Left ventricle myocardium inferior (tissue), 1 donor: ENCODE measurements around the gene SAMM50. TPM values are rescaled to one million over a fixed set of nuclear protein-coding genes. Genes with fewer than 3 reads are reported as not detected.

Experiments
- DNase-seq: peaks from one replicate; pipeline ENCODE4 v3.0.0-alpha.2; 2020
- H3K27ac ChIP-seq: fragments of 200-600 bp; replicated peaks from 2 replicates; pipeline ENCODE4 v1.8.0; 2021
- H3K27me3 ChIP-seq: fragments of 200-600 bp; 2 replicates; pipeline ENCODE4 v1.8.0; 2021; ENCODE audit warnings: low read depth
- H3K36me3 ChIP-seq: fragments of 200-600 bp; 2 replicates; pipeline ENCODE4 v1.8.0; 2021
- H3K4me1 ChIP-seq: fragments of 200-600 bp; 2 replicates; pipeline ENCODE4 v1.8.0; 2021
- H3K4me3 ChIP-seq: fragments of 200-600 bp; 2 replicates; pipeline ENCODE4 v1.8.0; 2021; ENCODE audit warnings: mild to moderate bottlenecking, moderate library complexity
- H3K9me3 ChIP-seq: fragments of 200-600 bp; replicated peaks from 2 replicates; pipeline ENCODE4 v1.8.0; 2021
- intact Hi-C: fragments of 100-400 bp; cut with micrococcal nuclease; formaldehyde crosslinking; loops from one replicate; pipeline ENCODE4 v1.11.0; 2022
- total RNA-seq: library from RNA; stranded (reverse); fragmentation: NEBNext Ultra II Directional; extraction: Animal tissue kit (Norgen Biotek cat#: 25700); gene quantifications from one replicate; pipeline ENCODE4 v1.2.1, GENCODE V29; 2021
- TF ChIP-seq, protein P1 (sequence below): fragments of 200-600 bp; IDR thresholded peaks from 2 replicates; pipeline ENCODE4 v1.8.0; 2021; ENCODE audit warnings: antibody characterized with exemption, mild to moderate bottlenecking, borderline replicate concordance
- donor health status: DM: no; HTN: yes; CAD: no; lungs with severe emphysema.

SAMM50 gene
- total RNA-seq, 1 donor from 2014 or later = 72.0 TPM

DNA sequence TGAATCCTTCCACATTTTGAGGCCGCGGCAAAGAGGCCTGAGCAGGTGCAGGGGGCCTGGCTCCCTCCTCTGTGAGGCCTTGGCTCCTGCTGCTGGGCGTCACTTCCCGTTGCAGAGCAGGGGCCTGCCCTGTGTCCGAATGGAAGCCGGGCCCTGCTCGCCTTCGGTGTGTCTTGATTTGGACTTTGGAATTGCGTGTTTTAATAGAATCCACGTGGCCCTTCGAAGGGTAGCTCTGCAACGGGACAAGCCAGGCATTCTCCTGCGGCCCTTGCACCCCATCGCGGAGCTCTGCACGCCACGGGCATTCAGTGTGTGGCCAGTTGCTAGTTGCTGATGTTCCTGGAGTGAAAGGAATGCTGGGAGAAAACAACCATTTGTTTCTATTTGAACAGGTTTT lies 25.8 kb downstream of the SAMM50 start:
- Histone ChIP-seq H3K27ac (no peak overlapping the region), H3K36me3 (peaks cover 99% of the 10 kb centered on the region), H3K4me1 (no peaks in the 10 kb centered on the region), H3K9me3 (no peaks in the 10 kb centered on the region), H3K27me3 (no peaks in the 10 kb centered on the region), H3K4me3 (no peak overlapping the region)
- intact Hi-C loops = no loop called here
- TF ChIP-seq, protein P1, sequence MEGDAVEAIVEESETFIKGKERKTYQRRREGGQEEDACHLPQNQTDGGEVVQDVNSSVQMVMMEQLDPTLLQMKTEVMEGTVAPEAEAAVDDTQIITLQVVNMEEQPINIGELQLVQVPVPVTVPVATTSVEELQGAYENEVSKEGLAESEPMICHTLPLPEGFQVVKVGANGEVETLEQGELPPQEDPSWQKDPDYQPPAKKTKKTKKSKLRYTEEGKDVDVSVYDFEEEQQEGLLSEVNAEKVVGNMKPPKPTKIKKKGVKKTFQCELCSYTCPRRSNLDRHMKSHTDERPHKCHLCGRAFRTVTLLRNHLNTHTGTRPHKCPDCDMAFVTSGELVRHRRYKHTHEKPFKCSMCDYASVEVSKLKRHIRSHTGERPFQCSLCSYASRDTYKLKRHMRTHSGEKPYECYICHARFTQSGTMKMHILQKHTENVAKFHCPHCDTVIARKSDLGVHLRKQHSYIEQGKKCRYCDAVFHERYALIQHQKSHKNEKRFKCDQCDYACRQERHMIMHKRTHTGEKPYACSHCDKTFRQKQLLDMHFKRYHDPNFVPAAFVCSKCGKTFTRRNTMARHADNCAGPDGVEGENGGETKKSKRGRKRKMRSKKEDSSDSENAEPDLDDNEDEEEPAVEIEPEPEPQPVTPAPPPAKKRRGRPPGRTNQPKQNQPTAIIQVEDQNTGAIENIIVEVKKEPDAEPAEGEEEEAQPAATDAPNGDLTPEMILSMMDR = no peak
- no peak for DNase-seq

DNA sequence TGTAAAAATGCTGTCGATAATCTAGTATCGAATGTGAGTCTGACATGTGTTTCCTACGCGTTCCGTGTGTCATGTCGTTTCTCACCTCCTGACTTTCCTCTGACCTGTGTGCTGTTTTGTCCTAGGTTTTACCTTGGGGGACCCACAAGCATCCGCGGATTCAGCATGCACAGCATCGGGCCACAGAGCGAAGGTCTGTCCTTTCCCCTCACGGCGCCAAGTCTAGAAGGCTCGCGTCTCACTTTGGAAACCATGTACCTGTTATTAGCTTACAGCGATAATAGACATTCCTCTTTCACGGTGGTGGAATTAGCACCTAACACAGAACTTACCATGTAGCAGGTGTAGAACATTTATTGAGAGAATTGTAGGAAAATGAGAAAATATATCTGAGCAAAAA lies 28.6 kb downstream of the SAMM50 start:
- Histone ChIP-seq H3K36me3 (peaks cover 99% of the 10 kb centered on the region), H3K4me1 (no peaks in the 10 kb centered on the region), H3K9me3 (no peaks in the 10 kb centered on the region), H3K4me3 (no peak overlapping the region), H3K27me3 (no peaks in the 10 kb centered on the region), H3K27ac (no peak overlapping the region)
- TF ChIP-seq, protein P1 = no peak
- DNase-seq = no peak
- intact Hi-C loops = no loop called here

DNA sequence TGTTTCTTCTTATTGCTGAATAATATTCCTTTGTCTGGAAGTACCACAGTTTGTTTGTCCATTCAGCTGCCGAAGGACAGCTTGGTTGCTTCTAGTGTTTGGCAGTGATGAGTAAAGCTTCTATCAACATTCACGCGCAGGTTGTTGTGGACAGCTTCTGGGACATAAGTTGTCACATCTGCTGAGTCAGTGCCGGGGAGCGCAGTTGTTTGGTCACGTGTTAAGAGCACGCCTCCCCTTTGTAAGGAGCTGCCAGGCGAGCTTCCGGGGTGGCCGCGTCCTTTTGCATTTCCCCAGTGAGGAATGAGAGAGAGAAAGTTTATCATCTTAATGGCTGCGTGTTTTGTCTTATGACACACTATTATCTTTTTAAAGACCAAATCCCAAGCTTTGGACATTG lies 30.3 kb downstream of the SAMM50 start:
- Histone ChIP-seq H3K36me3 (peaks cover 99% of the 10 kb centered on the region), H3K9me3 (no peaks in the 10 kb centered on the region), H3K27ac (no peak overlapping the region), H3K4me3 (no peak overlapping the region), H3K27me3 (no peaks in the 10 kb centered on the region), H3K4me1 (no peaks in the 10 kb centered on the region)
- intact Hi-C loops = no loop called here
- DNase-seq = no peak
- TF ChIP-seq, protein P1 = no peak

DNA sequence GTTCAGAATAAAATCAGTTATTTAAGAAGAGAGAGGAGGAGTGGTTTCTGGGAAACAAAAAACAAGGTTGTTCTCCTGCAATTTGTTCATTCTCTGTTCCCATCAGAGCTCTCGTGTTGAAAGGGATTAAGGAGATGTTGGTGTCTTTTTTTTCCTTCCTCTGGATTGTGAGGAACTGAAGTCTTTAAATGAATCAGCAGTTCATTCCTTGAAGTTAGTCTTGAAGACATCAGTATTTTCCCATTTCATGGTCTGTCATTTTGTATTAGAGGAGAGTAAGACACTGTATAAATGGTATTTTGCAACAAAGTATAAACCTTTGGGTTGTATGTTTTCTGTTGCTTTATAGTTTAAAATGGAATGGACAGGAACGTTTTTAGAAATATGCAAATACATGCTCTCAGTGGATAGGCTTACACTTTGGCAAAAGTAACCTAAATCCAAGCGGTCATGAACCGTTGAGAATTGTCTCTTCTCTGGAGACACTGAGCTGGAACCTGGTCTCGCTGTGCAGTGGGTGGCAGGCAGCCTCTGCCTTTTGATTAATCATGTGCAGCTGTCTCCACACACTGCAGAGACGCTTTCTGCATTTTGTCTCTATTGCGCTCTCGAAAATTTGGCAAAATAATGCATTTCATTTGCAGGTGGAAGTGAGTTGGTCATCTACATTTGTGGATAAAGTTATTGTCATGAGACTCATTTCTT lies 33.0 kb downstream of the SAMM50 start:
- no peak for DNase-seq
- Histone ChIP-seq H3K27me3 (no peaks in the 10 kb centered on the region), H3K4me3 (no peak overlapping the region), H3K27ac (no peak overlapping the region), H3K9me3 (no peaks in the 10 kb centered on the region), H3K36me3 (peaks cover 97% of the 10 kb centered on the region), H3K4me1 (peaks cover 5% of the 10 kb centered on the region)
- TF ChIP-seq, protein P1 = no peak
- intact Hi-C loops = no loop called here

DNA sequence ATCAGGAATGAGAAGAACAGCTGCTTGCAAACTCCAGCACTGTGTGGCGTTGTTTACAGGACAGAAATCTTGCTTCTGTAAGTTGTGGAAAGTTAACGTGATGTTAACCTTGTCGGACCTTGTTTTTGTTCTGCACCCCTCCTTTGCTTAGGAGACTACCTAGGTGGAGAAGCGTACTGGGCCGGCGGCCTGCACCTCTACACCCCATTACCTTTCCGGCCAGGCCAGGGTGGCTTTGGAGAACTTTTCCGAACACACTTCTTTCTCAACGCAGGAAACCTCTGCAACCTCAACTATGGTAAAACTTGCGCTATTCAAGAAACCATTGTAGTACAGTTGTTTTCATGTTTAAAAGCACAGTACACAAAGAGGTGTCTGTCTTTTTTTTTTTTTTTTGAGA lies 33.7 kb downstream of the SAMM50 start:
- no peaks in the 10 kb centered on the region for H3K9me3 ChIP-seq
- intact Hi-C loops = no loop called here
- TF ChIP-seq, protein P1 = no peak
- no peaks in the 10 kb centered on the region for H3K27me3 ChIP-seq
- peaks cover 95% of the 10 kb centered on the region for H3K36me3 ChIP-seq
- no peak overlapping the region for H3K27ac ChIP-seq
- no peak overlapping the region for H3K4me3 ChIP-seq
- peaks cover 12% of the 10 kb centered on the region for H3K4me1 ChIP-seq
- no peak for DNase-seq
